Endodermal cell (in vitro differentiated cells): ENCODE measurements around the gene PSMA2. TPM values are rescaled to one million over a fixed set of nuclear protein-coding genes. Genes with fewer than 3 reads are reported as not detected.

Experiments used
- DNase-seq: peaks from one replicate; pipeline ENCODE4 v3.0.0-alpha.2; 2017
- H3K27ac ChIP-seq: 2 replicates; pipeline ENCODE4 v1.5.1; 2013; ENCODE audit warnings: mild to moderate bottlenecking, low read depth, low read length, moderate library complexity
- H3K27me3 ChIP-seq: 2 replicates; pipeline ENCODE4 v1.6.1; 2013; ENCODE audit warnings: mild to moderate bottlenecking, low read length, moderate library complexity; ENCODE audit not compliant: insufficient read depth, control insufficient read depth, poor library complexity, severe bottlenecking
- H3K36me3 ChIP-seq: 2 replicates; pipeline ENCODE4 v1.7.0; 2013; ENCODE audit warnings: mild to moderate bottlenecking, low read length, moderate library complexity; ENCODE audit not compliant: control insufficient read depth, insufficient read depth
- H3K4me1 ChIP-seq: one replicate; pipeline ENCODE4 v1.7.0; 2013; ENCODE audit warnings: low read length; ENCODE audit not compliant: control insufficient read depth, insufficient read depth
- H3K4me3 ChIP-seq: 2 replicates; pipeline ENCODE4 v1.5.1; 2013; ENCODE audit warnings: mild to moderate bottlenecking, low read length, moderate library complexity
- H3K9ac ChIP-seq: 2 replicates; pipeline ENCODE4 v1.6.1; 2013; ENCODE audit warnings: mild to moderate bottlenecking, low read length, moderate library complexity; ENCODE audit not compliant: poor library complexity, severe bottlenecking; ENCODE audit errors: extremely low read depth
- H3K9me3 ChIP-seq: 2 replicates; pipeline ENCODE4 v1.6.1; 2013; ENCODE audit warnings: mild to moderate bottlenecking, low read length, moderate library complexity; ENCODE audit not compliant: control insufficient read depth
- H3K27ac Mint-ChIP-seq: 2 replicates; pipeline ENCODE4 v1.8.0; 2020; ENCODE audit warnings: mixed read lengths
- H3K27me3 Mint-ChIP-seq: 2 replicates; pipeline ENCODE4 v1.8.0; 2021; ENCODE audit warnings: mild to moderate bottlenecking, mixed read lengths; ENCODE audit not compliant: insufficient read depth
- H3K36me3 Mint-ChIP-seq: 2 replicates; pipeline ENCODE4 v1.8.0; 2020; ENCODE audit warnings: low read depth, mixed read lengths
- H3K4me1 Mint-ChIP-seq: 2 replicates; pipeline ENCODE4 v1.8.0; 2020; ENCODE audit warnings: mixed read lengths
- H3K4me3 Mint-ChIP-seq: 2 replicates; pipeline ENCODE4 v1.8.0; 2020; ENCODE audit warnings: mild to moderate bottlenecking, moderate library complexity, mixed read lengths
- H3K9me3 Mint-ChIP-seq: 2 replicates; pipeline ENCODE4 v1.8.0; 2020; ENCODE audit warnings: mild to moderate bottlenecking, mixed read lengths
- WGBS, 2 experiments: methylation state at CpG; one replicate each; pipeline versions ENCODE4 v1.1.5 to v1.1.7; 2013; ENCODE audit warnings: missing lambda C conversion rate in 2 of 2, mixed read lengths in 1 of 2; ENCODE audit not compliant: insufficient coverage in 1 of 2, insufficient read length in 1 of 2; 5-methylcytosine and 5-hydroxymethylcytosine counted together
- total RNA-seq, 2 donors: library from RNA; stranded (reverse); fragmentation: NEBNext Ultra II Directional in 1 of 2; extraction: Animal tissue kit (Norgen Biotek cat#: 25700) in 1 of 2; gene quantifications; 2 replicates in 1 of 2; 3 replicates in 1 of 2; pipeline ENCODE4 v1.2.1, GENCODE V29; 2021
- TF ChIP-seq, protein P1 (sequence below): fragments of 200-600 bp; sonication (generic); conservative IDR thresholded peaks from 2 replicates; pipeline ENCODE4 v1.5.0; 2021; ENCODE audit warnings: antibody characterized with exemption, mild to moderate bottlenecking

Gene PSMA2
- total RNA-seq, 2 donors from 2014 or later: 163 to 191 TPM

- H3K27me3 ChIP-seq: no peaks in the 10 kb centered on the region
- TF ChIP-seq, protein P1, sequence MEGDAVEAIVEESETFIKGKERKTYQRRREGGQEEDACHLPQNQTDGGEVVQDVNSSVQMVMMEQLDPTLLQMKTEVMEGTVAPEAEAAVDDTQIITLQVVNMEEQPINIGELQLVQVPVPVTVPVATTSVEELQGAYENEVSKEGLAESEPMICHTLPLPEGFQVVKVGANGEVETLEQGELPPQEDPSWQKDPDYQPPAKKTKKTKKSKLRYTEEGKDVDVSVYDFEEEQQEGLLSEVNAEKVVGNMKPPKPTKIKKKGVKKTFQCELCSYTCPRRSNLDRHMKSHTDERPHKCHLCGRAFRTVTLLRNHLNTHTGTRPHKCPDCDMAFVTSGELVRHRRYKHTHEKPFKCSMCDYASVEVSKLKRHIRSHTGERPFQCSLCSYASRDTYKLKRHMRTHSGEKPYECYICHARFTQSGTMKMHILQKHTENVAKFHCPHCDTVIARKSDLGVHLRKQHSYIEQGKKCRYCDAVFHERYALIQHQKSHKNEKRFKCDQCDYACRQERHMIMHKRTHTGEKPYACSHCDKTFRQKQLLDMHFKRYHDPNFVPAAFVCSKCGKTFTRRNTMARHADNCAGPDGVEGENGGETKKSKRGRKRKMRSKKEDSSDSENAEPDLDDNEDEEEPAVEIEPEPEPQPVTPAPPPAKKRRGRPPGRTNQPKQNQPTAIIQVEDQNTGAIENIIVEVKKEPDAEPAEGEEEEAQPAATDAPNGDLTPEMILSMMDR: no peak
- H3K9me3 ChIP-seq: no peaks in the 10 kb centered on the region
- peaks cover 4% of the 10 kb centered on the region for H3K4me1 ChIP-seq
- Mint-ChIP-seq H3K27me3 (no peaks in the 10 kb centered on the region), H3K4me1 (peaks cover 28% of the 10 kb centered on the region), H3K36me3 (peaks cover 32% of the 10 kb centered on the region), H3K9me3 (no peaks in the 10 kb centered on the region), H3K4me3 (peak overlapping the region; percentile 100), H3K27ac (peak overlapping the region; percentile 100)
- WGBS, 2 experiments: 34 to 41% methylated on average over 3 to 5 of the region's 5 CpGs
- peak overlapping the region; percentile 100 for H3K4me3 ChIP-seq
- DNase-seq: no peak
- peaks cover 36% of the 10 kb centered on the region for H3K36me3 ChIP-seq
- peak overlapping the region; percentile 92 for H3K9ac ChIP-seq
- H3K27ac ChIP-seq: no peak overlapping the region
Observed at GRCh38 chr7:42930889-42931288, 1.1 kb downstream of the PSMA2 start.

DNA sequence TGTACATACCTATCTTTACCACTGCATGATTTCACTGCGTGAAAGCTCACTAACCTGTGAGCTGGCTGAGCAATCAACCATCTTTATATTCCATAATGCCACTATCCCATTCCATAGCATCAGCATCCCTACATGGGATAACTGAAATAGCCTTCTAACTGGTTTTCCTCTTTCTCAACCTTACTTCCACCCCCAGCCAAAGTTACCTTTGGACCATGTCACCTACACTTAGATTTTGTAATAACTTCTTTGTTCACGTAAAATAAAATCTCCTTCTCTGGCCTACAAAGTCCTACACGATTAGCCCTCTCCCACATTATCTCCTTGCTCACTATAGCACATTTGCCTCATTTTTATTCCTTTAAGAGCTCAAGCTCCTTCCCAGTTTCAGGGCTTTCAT is 2.5 kb downstream of the PSMA2 start:
- peaks cover 4% of the 10 kb centered on the region for H3K4me1 ChIP-seq
- H3K4me3 ChIP-seq: peak overlapping the region; percentile 100
- Mint-ChIP-seq H3K9me3 (no peaks in the 10 kb centered on the region), H3K27me3 (no peaks in the 10 kb centered on the region), H3K4me1 (peaks cover 25% of the 10 kb centered on the region), H3K4me3 (peak overlapping the region; percentile 100), H3K27ac (no peak overlapping the region), H3K36me3 (peaks cover 33% of the 10 kb centered on the region)
- no peaks in the 10 kb centered on the region for H3K27me3 ChIP-seq
- no peak for DNase-seq
- H3K9ac ChIP-seq: no peak overlapping the region
- H3K36me3 ChIP-seq: peaks cover 36% of the 10 kb centered on the region
- TF ChIP-seq, protein P1: no peak
- 63 to 64% methylated on average over 3 of the region's 3 CpGs for WGBS, 2 experiments
- no peak overlapping the region for H3K27ac ChIP-seq
- H3K9me3 ChIP-seq: no peaks in the 10 kb centered on the region

DNA sequence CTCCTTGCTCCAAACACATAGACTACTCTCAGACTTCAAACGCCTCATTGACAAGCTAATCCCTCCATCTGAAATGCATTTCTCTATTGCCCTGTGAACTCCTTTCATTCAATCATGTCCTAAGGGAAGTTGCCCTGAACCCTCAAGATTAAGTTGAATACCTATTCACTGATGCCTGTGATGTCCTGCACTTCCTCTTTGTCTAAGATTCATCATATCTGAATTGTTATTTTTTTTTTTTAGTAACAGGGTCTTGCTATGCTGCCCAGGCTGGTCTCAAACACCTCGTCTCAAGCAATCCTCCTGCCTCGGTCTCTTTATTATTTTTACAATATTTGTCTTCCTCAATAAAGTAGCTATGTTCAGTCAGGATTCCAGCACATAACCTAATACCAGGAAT is 3.2 kb downstream of the PSMA2 start:
- no peaks in the 10 kb centered on the region for H3K9me3 Mint-ChIP-seq
- H3K4me3 ChIP-seq: peak overlapping the region; percentile 100
- H3K9ac ChIP-seq: no peak overlapping the region
- DNase-seq: no peak
- peaks cover 28% of the 10 kb centered on the region for H3K36me3 Mint-ChIP-seq
- peak overlapping the region; percentile 22 for H3K27ac Mint-ChIP-seq
- H3K4me1 Mint-ChIP-seq: peaks cover 20% of the 10 kb centered on the region
- H3K4me1 ChIP-seq: peaks cover 4% of the 10 kb centered on the region
- WGBS, 2 experiments: 62 to 89% methylated on average over 1 to 3 of the region's 3 CpGs
- no peak overlapping the region for H3K27ac ChIP-seq
- H3K36me3 ChIP-seq: peaks cover 42% of the 10 kb centered on the region
- H3K4me3 Mint-ChIP-seq: no peak overlapping the region
- no peaks in the 10 kb centered on the region for H3K27me3 Mint-ChIP-seq
- no peaks in the 10 kb centered on the region for H3K27me3 ChIP-seq
- TF ChIP-seq, protein P1: no peak
- H3K9me3 ChIP-seq: no peaks in the 10 kb centered on the region
